Kidney (tissue), 14 donors: Measurements from ENCODE around the gene C20orf204. TPM values are rescaled to one million over a fixed set of nuclear protein-coding genes. Genes with fewer than 3 reads are reported as not detected.

Experiments
- DNase-seq, 5 donors: peaks; one replicate each; pipeline ENCODE4 v3.0.0-alpha.2; 2013 to 2020
- FAIRE-seq: peaks from 2 replicates; lab custom pipeline; 2012; peaks lifted over from hg19 to GRCh38; lab: Jason Lieb, UNC
- H3K27ac ChIP-seq, 2 donors: one replicate each; pipeline ENCODE4 v1.7.0; 2013; ENCODE audit warnings: low read depth in 2 of 2, low read length in 2 of 2, inconsistent platforms in 1 of 2
- H3K27me3 ChIP-seq: one replicate; pipeline ENCODE4 v1.7.1; 2013; ENCODE audit warnings: low read length, inconsistent platforms; ENCODE audit not compliant: control insufficient read depth, insufficient read depth
- H3K36me3 ChIP-seq, 3 donors: one replicate each; pipeline versions ENCODE4 v1.7.0 to v1.7.1; 2013; ENCODE audit warnings: low read length in 3 of 3, control low read depth in 1 of 3, inconsistent platforms in 1 of 3; ENCODE audit not compliant: insufficient read depth in 3 of 3, control insufficient read depth in 2 of 3
- H3K4me1 ChIP-seq, 3 donors: one replicate each; pipeline versions ENCODE4 v1.7.0 to v1.7.1; 2013; ENCODE audit warnings: low read length in 3 of 3, inconsistent platforms in 1 of 3, low read depth in 1 of 3; ENCODE audit not compliant: control insufficient read depth in 2 of 3, insufficient read depth in 2 of 3
- H3K4me3 ChIP-seq, 3 donors: one replicate each; pipeline versions ENCODE4 v1.7.0 to v1.8.1; 2013; ENCODE audit warnings: low read length in 3 of 3, control low read depth in 1 of 3, inconsistent platforms in 1 of 3
- H3K9ac ChIP-seq, 3 donors: one replicate each; pipeline versions ENCODE4 v1.7.0 to v1.7.1; 2013; ENCODE audit warnings: low read length in 3 of 3, control low read depth in 1 of 3, inconsistent platforms in 1 of 3
- H3K9me3 ChIP-seq, 3 donors: one replicate each; pipeline versions ENCODE4 v1.7.0 to v1.7.1; 2013; ENCODE audit warnings: low read length in 3 of 3, control low read depth in 1 of 3, inconsistent platforms in 1 of 3; ENCODE audit not compliant: control insufficient read depth in 2 of 3, insufficient read depth in 1 of 3
- intact Hi-C: fragments of 100-400 bp; cut with DNase I; formaldehyde crosslinking; loops from one replicate; pipeline ENCODE4 v1.11.1; 2022
- polyA plus RNA-seq: library from polyadenylated mRNA; stranded (reverse); fragments of 350-450 nt; fragmentation: Illumina TruSeq; extraction: RNeasy Lipid Tissue Mini Kit (QIAGEN cat#74804); gene quantifications from one replicate; pipeline ENCODE4 v1.2.3, GENCODE V29; 2014; ENCODE audit warnings: low read depth, low replicate concordance; ENCODE audit not compliant: insufficient read depth
- total RNA-seq: library from RNA; stranded (reverse); fragmentation: NEBNext Ultra II Directional; extraction: Animal tissue kit (Norgen Biotek cat#: 25700); gene quantifications from one replicate; pipeline ENCODE4 v1.2.1, GENCODE V29; 2021
- TF ChIP-seq, protein P1 (sequence below): IDR thresholded peaks from 3 replicates; pipeline ENCODE4 v1.5.1; 2012; ENCODE audit warnings: mild to moderate bottlenecking, moderate library complexity, borderline replicate concordance; ENCODE audit not compliant: insufficient read depth; ENCODE audit errors: extremely low read depth
- donor health status: control.
- donor health status: control.
- donor health status: control.
- donor health status: control.
- donor health status: control.
- donor health status: DM: yes; HTN: yes; CAD: no.
- donor health status: Normal renal cell carcinoma (clear cell type).

C20orf204 gene
- total and polyA plus RNA-seq, 2 donors from 2014 or later, result 0.75 to 2.4 TPM

GRCh38 chr20:64006902-64007301, 29.1 kb upstream of the C20orf204 start:
- Histone ChIP-seq H3K36me3 (peaks cover 12 to 47% (median 33%) of the 10 kb centered on the region in 3 donors), H3K27ac (peak overlapping the region; percentile 25 to 48), H3K4me3 (no peak overlapping the region), H3K9me3 (no peaks in the 10 kb centered on the region), H3K4me1 (peaks cover 0 to 8% (median 0%) of the 10 kb centered on the region in 3 donors), H3K27me3 (no peaks in the 10 kb centered on the region), H3K9ac (no peak overlapping the region)
- FAIRE-seq (no peak), DNase-seq (no peak)
- TF ChIP-seq, protein P1, sequence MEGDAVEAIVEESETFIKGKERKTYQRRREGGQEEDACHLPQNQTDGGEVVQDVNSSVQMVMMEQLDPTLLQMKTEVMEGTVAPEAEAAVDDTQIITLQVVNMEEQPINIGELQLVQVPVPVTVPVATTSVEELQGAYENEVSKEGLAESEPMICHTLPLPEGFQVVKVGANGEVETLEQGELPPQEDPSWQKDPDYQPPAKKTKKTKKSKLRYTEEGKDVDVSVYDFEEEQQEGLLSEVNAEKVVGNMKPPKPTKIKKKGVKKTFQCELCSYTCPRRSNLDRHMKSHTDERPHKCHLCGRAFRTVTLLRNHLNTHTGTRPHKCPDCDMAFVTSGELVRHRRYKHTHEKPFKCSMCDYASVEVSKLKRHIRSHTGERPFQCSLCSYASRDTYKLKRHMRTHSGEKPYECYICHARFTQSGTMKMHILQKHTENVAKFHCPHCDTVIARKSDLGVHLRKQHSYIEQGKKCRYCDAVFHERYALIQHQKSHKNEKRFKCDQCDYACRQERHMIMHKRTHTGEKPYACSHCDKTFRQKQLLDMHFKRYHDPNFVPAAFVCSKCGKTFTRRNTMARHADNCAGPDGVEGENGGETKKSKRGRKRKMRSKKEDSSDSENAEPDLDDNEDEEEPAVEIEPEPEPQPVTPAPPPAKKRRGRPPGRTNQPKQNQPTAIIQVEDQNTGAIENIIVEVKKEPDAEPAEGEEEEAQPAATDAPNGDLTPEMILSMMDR, result no peak
- intact Hi-C loops, result no loop called here

DNA sequence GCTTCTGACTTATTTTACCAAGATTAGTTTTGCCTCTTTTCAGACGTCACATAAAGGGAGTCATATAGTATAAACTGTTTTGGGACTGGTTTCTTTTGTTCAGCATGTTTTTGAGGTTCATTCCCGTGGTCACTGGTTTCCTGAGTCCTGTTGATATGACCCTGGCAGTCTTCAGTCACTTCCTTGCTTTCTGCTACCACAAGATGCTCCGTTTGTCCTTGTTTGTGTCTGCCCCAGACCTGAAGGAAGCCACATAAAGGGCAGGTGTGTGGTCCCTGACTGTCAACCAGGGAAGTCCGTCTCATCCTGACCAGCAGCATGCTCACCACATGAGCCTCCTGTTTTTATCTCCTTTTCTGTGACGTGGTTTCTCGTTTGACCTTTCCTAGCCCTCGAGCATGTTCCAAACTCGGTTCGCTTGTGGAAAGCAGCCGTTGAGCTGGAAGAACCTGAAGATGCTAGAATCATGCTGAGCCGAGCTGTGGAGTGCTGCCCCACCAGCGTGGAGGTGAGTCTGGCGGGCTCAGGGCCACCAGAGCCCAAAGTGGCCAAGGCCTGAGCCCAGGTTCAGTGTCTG, 26.1 kb upstream of the C20orf204 start:
- FAIRE-seq (no peak), DNase-seq (no peak)
- H3K27me3 ChIP-seq, result no peaks in the 10 kb centered on the region
- no peak overlapping the region for H3K4me3 ChIP-seq
- H3K9me3 ChIP-seq, result no peaks in the 10 kb centered on the region
- intact Hi-C loops, result no loop called here
- peaks cover 17 to 40% (median 34%) of the 10 kb centered on the region in 3 donors for H3K36me3 ChIP-seq
- no peak overlapping the region for H3K9ac ChIP-seq
- H3K27ac ChIP-seq, result no peak overlapping the region
- TF ChIP-seq, protein P1, result no peak
- H3K4me1 ChIP-seq, result peaks cover 0 to 4% (median 0%) of the 10 kb centered on the region in 3 donors

DNA sequence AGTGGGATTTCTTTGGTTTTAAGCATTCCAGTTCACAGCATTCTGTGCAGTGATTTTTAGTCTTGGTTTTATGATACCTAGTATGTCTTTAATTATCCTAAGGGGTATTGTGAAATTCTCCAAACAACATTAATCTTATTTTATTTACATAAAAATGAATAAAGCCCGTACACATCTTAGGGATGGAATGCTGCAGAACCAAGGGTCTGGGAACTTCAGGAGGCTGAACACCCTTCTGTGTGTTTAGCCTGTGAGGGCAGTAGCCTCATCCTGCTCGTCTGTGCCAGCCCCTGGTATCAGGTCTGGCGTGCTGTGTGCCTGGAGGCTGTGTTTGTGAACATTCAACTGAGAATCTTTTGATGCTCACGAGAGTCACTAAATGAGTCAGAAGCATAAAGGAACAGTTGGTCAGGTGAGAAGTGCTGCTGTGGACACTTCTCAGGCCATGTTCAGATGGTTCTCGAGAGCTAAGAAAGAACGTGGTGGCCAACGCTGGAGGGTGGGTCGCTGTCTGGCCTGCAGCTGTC, 25.2 kb upstream of the C20orf204 start:
- H3K27ac ChIP-seq, result no peak overlapping the region
- H3K27me3 ChIP-seq, result no peaks in the 10 kb centered on the region
- H3K9me3 ChIP-seq, result no peaks in the 10 kb centered on the region
- no peak for DNase-seq
- TF ChIP-seq, protein P1, result no peak
- no peak for FAIRE-seq
- H3K4me1 ChIP-seq, result peaks cover 0 to 4% (median 0%) of the 10 kb centered on the region in 3 donors
- intact Hi-C loops, result no loop called here
- no peak overlapping the region for H3K4me3 ChIP-seq
- no peak overlapping the region for H3K9ac ChIP-seq
- H3K36me3 ChIP-seq, result peaks cover 16 to 41% (median 35%) of the 10 kb centered on the region in 3 donors
